HepG2 (cell line): ENCODE measurements around the gene CCDC120. TPM values are rescaled to one million over a fixed set of nuclear protein-coding genes. Genes with fewer than 3 reads are reported as not detected.

Experiments
- AKAP8 ChIP-seq: sonication (generic); formaldehyde crosslinking; IDR thresholded peaks from 2 replicates; pipeline ENCODE4 v1.5.1; 2020; ENCODE audit warnings: mild to moderate bottlenecking, missing genetic modification reagents
- HCFC1 ChIP-seq: fragments of 150-350 bp; IDR thresholded peaks from 2 replicates; pipeline ENCODE4 v1.6.1; 2014; ENCODE audit warnings: low read depth, low read length
- MYNN ChIP-seq: sonication (generic); formaldehyde crosslinking; IDR thresholded peaks from 2 replicates; pipeline ENCODE4 v1.4.0; 2020; ENCODE audit warnings: mild to moderate bottlenecking, low read depth, missing genetic modification reagents
- NFE2L2 ChIP-seq: fragments of 150-350 bp; IDR thresholded peaks from 2 replicates; pipeline ENCODE4 v1.6.1; 2014; ENCODE audit warnings: low read length
- RAD21 ChIP-seq: fragments of 450-650 bp; formaldehyde crosslinking; IDR thresholded peaks from 2 replicates; pipeline ENCODE4 v1.5.0; 2020; ENCODE audit warnings: mild to moderate bottlenecking
- RXRB ChIP-seq: IDR thresholded peaks from 2 replicates; pipeline ENCODE4 v1.6.1; 2016; ENCODE audit warnings: borderline replicate concordance, missing genetic modification reagents, missing compliant biosample characterization
- TSC22D2 ChIP-seq: sonication (generic); formaldehyde crosslinking; IDR thresholded peaks from 2 replicates; pipeline ENCODE4 v1.5.1; 2020; ENCODE audit warnings: missing genetic modification reagents, mild to moderate bottlenecking, borderline replicate concordance
- ZBED4 ChIP-seq: sonication (generic); formaldehyde crosslinking; IDR thresholded peaks from 2 replicates; pipeline ENCODE4 v1.4.0; 2020; ENCODE audit warnings: missing genetic modification reagents, borderline replicate concordance
- ZNF20 ChIP-seq: sonication (generic); formaldehyde crosslinking; IDR thresholded peaks from 2 replicates; pipeline ENCODE4 v1.4.0; 2020; ENCODE audit warnings: mild to moderate bottlenecking, moderate library complexity, missing genetic modification reagents
- ZNF496 ChIP-seq: sonication (generic); formaldehyde crosslinking; IDR thresholded peaks from 2 replicates; pipeline ENCODE4 v1.8.1; 2023; ENCODE audit warnings: mild to moderate bottlenecking, moderate library complexity, missing genetic modification reagents; ENCODE audit not compliant: insufficient replicate concordance
- ZNF580 ChIP-seq: IDR thresholded peaks from 2 replicates; pipeline ENCODE4 v1.6.1; 2016; ENCODE audit warnings: low read depth, borderline replicate concordance
- ZNF674 ChIP-seq: sonication (generic); formaldehyde crosslinking; IDR thresholded peaks from 2 replicates; pipeline ENCODE4 v1.5.0; 2020; ENCODE audit warnings: low read depth, mild to moderate bottlenecking, missing genetic modification reagents
- polyA plus RNA-seq, 8 experiments: library from polyadenylated mRNA; depleted of rRNA in 3 of 8; stranded (reverse) in 7 of 8; unstranded in 1 of 8; fragments of >200 nt; fragmentation: Illumina TruSeq in 4 of 8; extraction: Trizol in 4 of 8; gene quantifications; 2 replicates each; pipeline versions ENCODE4 v1.2.1 to v1.2.3, GENCODE V29; 2011 to 2016; ENCODE audit warnings: low read depth in 4 of 8, missing spikeins in 1 of 8, mixed read lengths in 1 of 8; ENCODE audit not compliant: insufficient read depth in 1 of 8
- total RNA-seq, 5 experiments: library from RNA; depleted of rRNA; stranded (reverse); fragments of >200 nt; fragmentation: Illumina TruSeq; extraction: Trizol; gene quantifications; 2 replicates each; pipeline ENCODE4 v1.2.3, GENCODE V29; 2016; ENCODE audit warnings: low read depth in 1 of 5
- TF ChIP-seq, protein P1 (sequence below), 2 experiments: sonication (generic) in 1 of 2; formaldehyde crosslinking in 1 of 2; IDR thresholded peaks; 2 replicates each; pipeline versions ENCODE4 v1.6.1 to v1.9.0; 2014 to 2022; ENCODE audit warnings: antibody characterized with exemption in 1 of 2, borderline replicate concordance in 1 of 2, inconsistent platforms in 1 of 2, low read depth in 1 of 2, missing genetic modification reagents in 1 of 2
- TF ChIP-seq, protein P2 (sequence below): sonication (generic); formaldehyde crosslinking; IDR thresholded peaks from 2 replicates; pipeline ENCODE4 v1.4.0; 2020; ENCODE audit warnings: missing genetic modification reagents

Gene CCDC120
- total and polyA plus RNA-seq, 2 of the 13 experiments (the other 11 are each of a cell fraction or from before 2014, with no cell fraction given) = 0.89 to 3.2 TPM

GRCh38 chrX:49043220-49043986 is 15.4 kb upstream of the CCDC120 start, which contains the start of gene TFE3 (continued):
- TF ChIP-seq, protein P1, sequence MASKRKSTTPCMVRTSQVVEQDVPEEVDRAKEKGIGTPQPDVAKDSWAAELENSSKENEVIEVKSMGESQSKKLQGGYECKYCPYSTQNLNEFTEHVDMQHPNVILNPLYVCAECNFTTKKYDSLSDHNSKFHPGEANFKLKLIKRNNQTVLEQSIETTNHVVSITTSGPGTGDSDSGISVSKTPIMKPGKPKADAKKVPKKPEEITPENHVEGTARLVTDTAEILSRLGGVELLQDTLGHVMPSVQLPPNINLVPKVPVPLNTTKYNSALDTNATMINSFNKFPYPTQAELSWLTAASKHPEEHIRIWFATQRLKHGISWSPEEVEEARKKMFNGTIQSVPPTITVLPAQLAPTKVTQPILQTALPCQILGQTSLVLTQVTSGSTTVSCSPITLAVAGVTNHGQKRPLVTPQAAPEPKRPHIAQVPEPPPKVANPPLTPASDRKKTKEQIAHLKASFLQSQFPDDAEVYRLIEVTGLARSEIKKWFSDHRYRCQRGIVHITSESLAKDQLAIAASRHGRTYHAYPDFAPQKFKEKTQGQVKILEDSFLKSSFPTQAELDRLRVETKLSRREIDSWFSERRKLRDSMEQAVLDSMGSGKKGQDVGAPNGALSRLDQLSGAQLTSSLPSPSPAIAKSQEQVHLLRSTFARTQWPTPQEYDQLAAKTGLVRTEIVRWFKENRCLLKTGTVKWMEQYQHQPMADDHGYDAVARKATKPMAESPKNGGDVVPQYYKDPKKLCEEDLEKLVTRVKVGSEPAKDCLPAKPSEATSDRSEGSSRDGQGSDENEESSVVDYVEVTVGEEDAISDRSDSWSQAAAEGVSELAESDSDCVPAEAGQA (IDR thresholded peaks at IDR 0.05; ENCODE audit: low read depth) = no peak
- TF ChIP-seq, protein P1 (CRISPR knock-in tag; IDR thresholded peaks at IDR 0.05; ENCODE audit: borderline replicate concordance) = no peak
- TF ChIP-seq ZNF674 (CRISPR knock-in tag) (no peak), ZNF496 (CRISPR knock-in tag) (no peak), TSC22D2 (CRISPR knock-in tag) (no peak), ZNF580 (CRISPR knock-in tag) (no peak), RAD21 (peak; percentile 73; the same call in 1 of the 2 replicates), MYNN (peak; percentile 100), AKAP8 (CRISPR knock-in tag) (no peak), HCFC1 (no peak), RXRB (CRISPR knock-in tag) (no peak), ZNF20 (no peak), NFE2L2 (no peak), ZBED4 (CRISPR knock-in tag) (no peak)
- TF ChIP-seq, protein P2, sequence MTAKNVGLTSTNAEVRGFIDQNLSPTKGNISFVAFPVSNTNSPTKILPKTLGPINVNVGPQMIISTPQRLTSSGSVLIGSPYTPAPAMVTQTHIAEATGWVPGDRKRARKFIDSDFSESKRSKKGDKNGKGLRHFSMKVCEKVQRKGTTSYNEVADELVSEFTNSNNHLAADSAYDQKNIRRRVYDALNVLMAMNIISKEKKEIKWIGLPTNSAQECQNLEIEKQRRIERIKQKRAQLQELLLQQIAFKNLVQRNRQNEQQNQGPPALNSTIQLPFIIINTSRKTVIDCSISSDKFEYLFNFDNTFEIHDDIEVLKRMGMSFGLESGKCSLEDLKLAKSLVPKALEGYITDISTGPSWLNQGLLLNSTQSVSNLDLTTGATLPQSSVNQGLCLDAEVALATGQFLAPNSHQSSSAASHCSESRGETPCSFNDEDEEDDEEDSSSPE (CRISPR knock-in tag) = 0 out of 2 replicates have a peak, but pooled peaks have one; percentile 38
